NCI-H1092 treated with DMSO at 0.1 percent for 48 hours (cell line): ENCODE measurements around the gene OCLN.
"Not testable (repeated sequence)": the region's sequence is repeated elsewhere in the genome, so short reads cannot be mapped to it uniquely, and the experiment has no call there.

ENCODE experiments used
- DNase-seq: peaks from one replicate; lab custom pipeline; 2025; lab: John Stamatoyannopoulos, UW

Gene OCLN

GRCh38 chr5:69491838-69492390, 676 bp upstream of the OCLN start:
- no peak for DNase-seq

- no peak for DNase-seq
These were observed 369 bp downstream of the OCLN start for GRCh38 chr5:69492923-69493395.

GRCh38 chr5:69493396-69494133, 975 bp downstream of the OCLN start:
- DNase-seq: no peak

GRCh38 chr5:69494452-69494851, 1.9 kb downstream of the OCLN start:
- no peak for DNase-seq

GRCh38 chr5:69497006-69497520, 4.5 kb downstream of the OCLN start:
- no peak for DNase-seq

GRCh38 chr5:69498384-69498783, 5.8 kb downstream of the OCLN start:
- no peak for DNase-seq

GRCh38 chr5:69502367-69502766, 9.8 kb downstream of the OCLN start:
- no peak for DNase-seq

- no peak for DNase-seq
These were observed 10.3 kb downstream of the OCLN start for GRCh38 chr5:69502767-69503488.

GRCh38 chr5:69504036-69504435, 11.4 kb downstream of the OCLN start:
- no peak for DNase-seq

- no peak for DNase-seq
These were observed 12.7 kb downstream of the OCLN start for GRCh38 chr5:69505306-69505705.

- no peak for DNase-seq
These were observed 16.6 kb downstream of the OCLN start for GRCh38 chr5:69509212-69509611.

GRCh38 chr5:69510694-69511093, 18.1 kb downstream of the OCLN start:
- no peak for DNase-seq

- DNase-seq: no peak
These were observed 20.2 kb downstream of the OCLN start for GRCh38 chr5:69512740-69513260.

- DNase-seq: not testable (repeated sequence)
These were observed 23.0 kb downstream of the OCLN start for GRCh38 chr5:69515570-69515969.

GRCh38 chr5:69516769-69517168, 24.2 kb downstream of the OCLN start:
- no peak for DNase-seq

- DNase-seq: peak; percentile 26
These were observed 25.2 kb downstream of the OCLN start for GRCh38 chr5:69517763-69518212.

GRCh38 chr5:69519285-69519684, 26.7 kb downstream of the OCLN start:
- DNase-seq: no peak

- no peak for DNase-seq
These were observed 29.4 kb downstream of the OCLN start for GRCh38 chr5:69522035-69522434.

GRCh38 chr5:69525490-69525889, 32.9 kb downstream of the OCLN start:
- DNase-seq: no peak

GRCh38 chr5:69526660-69527059, 34.1 kb downstream of the OCLN start:
- no peak for DNase-seq

GRCh38 chr5:69527128-69527770, 34.7 kb downstream of the OCLN start:
- no peak for DNase-seq

- no peak for DNase-seq
These were observed 35.4 kb downstream of the OCLN start for GRCh38 chr5:69528035-69528434.
